WTC11 (cell line): ENCODE data around the gene TTC28. TPM values are rescaled to one million over a fixed set of nuclear protein-coding genes. Genes with fewer than 3 reads are reported as not detected.
"Not testable (repeated sequence)": the region's sequence is repeated elsewhere in the genome, so short reads cannot be mapped to it uniquely, and the experiment has no call there.

Source experiments
- ATAC-seq: fragments of 200-7000 bp; cut with Tn5 transposase; 2 replicates; pipeline ENCODE4 v1.10.0; 2021; ENCODE audit warnings: mild to moderate bottlenecking, moderate library complexity
- CTCF ChIA-PET: fragments of 300-600 bp; sonication (Branson Sonifier 250); formaldehyde crosslinking; loops from one replicate; lab custom pipeline; 2021; ENCODE audit warnings: antibody characterized with exemption; lab: Charles Lee
- POLR2A ChIA-PET: fragments of 350-600 bp; sonication (Branson Sonifier 250); formaldehyde crosslinking; loops from one replicate; lab custom pipeline; 2021; ENCODE audit warnings: antibody characterized with exemption; lab: Charles Lee
- DNase-seq: peaks from one replicate; pipeline ENCODE4 v3.0.0; 2021; ENCODE audit warnings: low spot score
- H3K27ac Mint-ChIP-seq: 2 replicates; pipeline ENCODE4 v1.8.0; 2021; ENCODE audit warnings: mixed read lengths
- H3K27me3 Mint-ChIP-seq: 2 replicates; pipeline ENCODE4 v1.8.0; 2021; ENCODE audit warnings: low read depth, mild to moderate bottlenecking, moderate library complexity, mixed read lengths
- H3K36me3 Mint-ChIP-seq: 2 replicates; pipeline ENCODE4 v1.8.0; 2021; ENCODE audit warnings: mixed read lengths
- H3K4me1 Mint-ChIP-seq: 2 replicates; pipeline ENCODE4 v1.8.0; 2022; ENCODE audit warnings: mixed read lengths
- H3K4me3 Mint-ChIP-seq: 2 replicates; pipeline ENCODE4 v1.8.0; 2021; ENCODE audit warnings: mild to moderate bottlenecking, moderate library complexity, mixed read lengths
- H3K9me3 Mint-ChIP-seq: 2 replicates; pipeline ENCODE4 v1.8.0; 2021; ENCODE audit warnings: mixed read lengths
- E2F4 ChIP-seq: sonication (generic); formaldehyde crosslinking; IDR thresholded peaks from 2 replicates; pipeline ENCODE4 v1.8.1; 2022; ENCODE audit warnings: low read depth, mild to moderate bottlenecking, moderate library complexity, missing genetic modification reagents, borderline replicate concordance
- ELF4 ChIP-seq: sonication (generic); formaldehyde crosslinking; IDR thresholded peaks from 2 replicates; pipeline ENCODE4 v1.8.1; 2022; ENCODE audit warnings: low read depth, mild to moderate bottlenecking, moderate library complexity, missing genetic modification reagents
- EMX1 ChIP-seq: fragments of 250-450 bp; sonication (Bioruptor Pico); IDR thresholded peaks from 2 replicates; pipeline ENCODE4 v1.8.0; 2021; ENCODE audit warnings: mild to moderate bottlenecking
- FOXP1 ChIP-seq: sonication (generic); formaldehyde crosslinking; IDR thresholded peaks from 2 replicates; pipeline ENCODE4 v1.8.0; 2022; ENCODE audit warnings: missing genetic modification reagents, mild to moderate bottlenecking, moderate library complexity, borderline replicate concordance
- GRHL2 ChIP-seq: fragments of 250-450 bp; sonication (Bioruptor Pico); IDR thresholded peaks from 2 replicates; pipeline ENCODE4 v1.8.0; 2022; ENCODE audit warnings: mild to moderate bottlenecking, moderate library complexity; ENCODE audit not compliant: insufficient replicate concordance, severe bottlenecking
- GTF2I ChIP-seq: fragments of 250-450 bp; sonication (Bioruptor Pico); conservative IDR thresholded peaks from 2 replicates; pipeline ENCODE4 v1.4.0; 2021; ENCODE audit warnings: mild to moderate bottlenecking
- NFYB ChIP-seq: sonication (generic); formaldehyde crosslinking; conservative IDR thresholded peaks from 2 replicates; pipeline ENCODE4 v1.8.0; 2022; ENCODE audit warnings: low read depth, missing genetic modification reagents
- NR3C1 ChIP-seq: sonication (generic); formaldehyde crosslinking; conservative IDR thresholded peaks from 2 replicates; pipeline ENCODE4 v1.8.1; 2023; ENCODE audit warnings: low read depth, mild to moderate bottlenecking, missing genetic modification reagents
- OVOL2 ChIP-seq: fragments of 250-450 bp; sonication (Bioruptor Pico); IDR thresholded peaks from 2 replicates; pipeline ENCODE4 v1.9.0; 2021; ENCODE audit warnings: mild to moderate bottlenecking, borderline replicate concordance
- RELA ChIP-seq: sonication (generic); formaldehyde crosslinking; IDR thresholded peaks from 2 replicates; pipeline ENCODE4 v1.8.1; 2022; ENCODE audit warnings: missing genetic modification reagents, mild to moderate bottlenecking, borderline replicate concordance
- TEAD1 ChIP-seq: sonication (generic); formaldehyde crosslinking; IDR thresholded peaks from 2 replicates; pipeline ENCODE4 v1.8.0; 2022; ENCODE audit warnings: mild to moderate bottlenecking, missing genetic modification reagents
- TP53 ChIP-seq: sonication (generic); formaldehyde crosslinking; IDR thresholded peaks from 2 replicates; pipeline ENCODE4 v1.8.1; 2023; ENCODE audit warnings: mild to moderate bottlenecking, missing genetic modification reagents
- USF2 ChIP-seq: sonication (generic); formaldehyde crosslinking; IDR thresholded peaks from 2 replicates; pipeline ENCODE4 v1.8.1; 2023; ENCODE audit warnings: mild to moderate bottlenecking, missing genetic modification reagents, moderate library complexity
- ZNF121 ChIP-seq: sonication (generic); formaldehyde crosslinking; IDR thresholded peaks from 2 replicates; pipeline ENCODE4 v1.8.0; 2023; ENCODE audit warnings: missing genetic modification reagents
- ZNF138 ChIP-seq: sonication (generic); formaldehyde crosslinking; conservative IDR thresholded peaks from 2 replicates; pipeline ENCODE4 v1.8.1; 2022; ENCODE audit warnings: mild to moderate bottlenecking, moderate library complexity, missing genetic modification reagents
- ZNF317 ChIP-seq: sonication (generic); formaldehyde crosslinking; IDR thresholded peaks from 2 replicates; pipeline ENCODE4 v1.8.1; 2023; ENCODE audit warnings: low read depth, mild to moderate bottlenecking, moderate library complexity, missing genetic modification reagents, borderline replicate concordance
- total RNA-seq: library from RNA; stranded (reverse); gene quantifications from 3 replicates; pipeline ENCODE4 v1.2.3, GENCODE V29; 2021
- TF ChIP-seq, protein P1 (sequence below): fragments of 250-450 bp; sonication (Bioruptor Pico); IDR thresholded peaks from 2 replicates; pipeline ENCODE4 v2.1.2; 2022; ENCODE audit warnings: mild to moderate bottlenecking, moderate library complexity
- TF ChIP-seq, protein P2 (sequence below): sonication (generic); formaldehyde crosslinking; IDR thresholded peaks from 2 replicates; pipeline ENCODE4 v1.8.1; 2022; ENCODE audit warnings: mild to moderate bottlenecking, moderate library complexity, missing genetic modification reagents

Gene TTC28
- total RNA-seq, 1 experiment from 2014 or later = 13.0 TPM

- no peak for TF ChIP-seq E2F4 (CRISPR knock-in tag)
- TF ChIP-seq NR3C1 (CRISPR knock-in tag) = no peak
- TF ChIP-seq ZNF138 (CRISPR knock-in tag) = no peak
- TF ChIP-seq GTF2I (CRISPR knock-in tag) = no peak
- TF ChIP-seq EMX1 (CRISPR knock-in tag) = no peak
- TF ChIP-seq ZNF121 (CRISPR knock-in tag) = no peak
- TF ChIP-seq GRHL2 (CRISPR knock-in tag) = no peak
- TF ChIP-seq, protein P1, sequence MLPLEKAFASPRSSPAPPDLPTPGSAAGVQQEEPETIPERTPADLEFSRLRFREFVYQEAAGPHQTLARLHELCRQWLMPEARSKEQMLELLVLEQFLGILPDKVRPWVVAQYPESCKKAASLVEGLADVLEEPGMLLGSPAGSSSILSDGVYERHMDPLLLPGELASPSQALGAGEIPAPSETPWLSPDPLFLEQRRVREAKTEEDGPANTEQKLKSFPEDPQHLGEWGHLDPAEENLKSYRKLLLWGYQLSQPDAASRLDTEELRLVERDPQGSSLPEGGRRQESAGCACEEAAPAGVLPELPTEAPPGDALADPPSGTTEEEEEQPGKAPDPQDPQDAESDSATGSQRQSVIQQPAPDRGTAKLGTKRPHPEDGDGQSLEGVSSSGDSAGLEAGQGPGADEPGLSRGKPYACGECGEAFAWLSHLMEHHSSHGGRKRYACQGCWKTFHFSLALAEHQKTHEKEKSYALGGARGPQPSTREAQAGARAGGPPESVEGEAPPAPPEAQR = no peak
- no peak for TF ChIP-seq ZNF317
- TF ChIP-seq ELF4 (CRISPR knock-in tag) = no peak
Measured at GRCh38 chr22:28477556-28477955, 202.1 kb downstream of the TTC28 start (continued).

DNA sequence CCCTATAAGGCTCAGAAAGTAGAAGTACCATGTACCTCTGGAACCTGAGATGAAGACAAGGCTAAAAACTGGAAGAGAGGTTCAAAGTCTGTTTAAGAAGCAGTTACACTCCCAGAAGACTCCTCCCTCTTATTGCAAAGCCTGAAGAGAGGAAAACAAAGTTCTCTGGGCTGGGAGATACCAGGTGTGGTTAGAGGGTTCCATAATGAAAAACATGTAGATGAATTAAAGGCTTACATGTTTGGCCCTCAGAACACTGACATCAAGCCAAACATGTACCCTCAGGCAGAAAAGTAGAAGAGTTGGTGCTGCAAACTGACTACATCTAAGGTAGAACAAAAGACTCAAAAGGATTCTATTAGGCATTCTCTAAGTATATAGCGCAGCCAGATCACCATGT lies 205.3 kb downstream of the TTC28 start:
- H3K4me1 Mint-ChIP-seq = 0 out of 2 replicates have a peak, but pooled peaks cover 3% of the 10 kb centered on the region
- peaks cover 10% of the 10 kb centered on the region for H3K9me3 Mint-ChIP-seq
- no peak overlapping the region for H3K27ac Mint-ChIP-seq
- ChIA-PET CTCF (interaction anchor here (1.0 kb wide), 1 partner anchor 460 kb away, joined by 4 read pairs; no protein-coding TSS in a partner anchor), POLR2A (no interaction called here)
- H3K36me3 Mint-ChIP-seq = no peaks in the 10 kb centered on the region
- TF ChIP-seq FOXP1 (CRISPR knock-in tag) (no peak), TP53 (CRISPR knock-in tag) (no peak), TEAD1 (CRISPR knock-in tag) (no peak), RELA (CRISPR knock-in tag) (no peak), NFYB (CRISPR knock-in tag) (no peak), USF2 (CRISPR knock-in tag) (no peak)
- TF ChIP-seq, protein P2, sequence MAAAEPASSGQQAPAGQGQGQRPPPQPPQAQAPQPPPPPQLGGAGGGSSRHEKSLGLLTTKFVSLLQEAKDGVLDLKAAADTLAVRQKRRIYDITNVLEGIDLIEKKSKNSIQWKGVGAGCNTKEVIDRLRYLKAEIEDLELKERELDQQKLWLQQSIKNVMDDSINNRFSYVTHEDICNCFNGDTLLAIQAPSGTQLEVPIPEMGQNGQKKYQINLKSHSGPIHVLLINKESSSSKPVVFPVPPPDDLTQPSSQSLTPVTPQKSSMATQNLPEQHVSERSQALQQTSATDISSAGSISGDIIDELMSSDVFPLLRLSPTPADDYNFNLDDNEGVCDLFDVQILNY (CRISPR knock-in tag) = no peak
- DNase-seq (no peak), ATAC-seq (no peak)
- no peaks in the 10 kb centered on the region for H3K27me3 Mint-ChIP-seq
- H3K4me3 Mint-ChIP-seq = no peak overlapping the region

- peaks cover 6% of the 10 kb centered on the region for H3K9me3 Mint-ChIP-seq
- ATAC-seq (no peak), DNase-seq (no peak)
- no peak overlapping the region for H3K4me3 Mint-ChIP-seq
- no peaks in the 10 kb centered on the region for H3K36me3 Mint-ChIP-seq
- CTCF ChIA-PET = no interaction called here
- H3K27ac Mint-ChIP-seq = no peak overlapping the region
- H3K27me3 Mint-ChIP-seq = no peaks in the 10 kb centered on the region
- POLR2A ChIA-PET = no interaction called here
- 0 out of 2 replicates have a peak, but pooled peaks cover 3% of the 10 kb centered on the region for H3K4me1 Mint-ChIP-seq
- no peak for TF ChIP-seq OVOL2 (CRISPR knock-in tag)
Measured at GRCh38 chr22:28473258-28473657, 206.4 kb downstream of the TTC28 start.

DNA sequence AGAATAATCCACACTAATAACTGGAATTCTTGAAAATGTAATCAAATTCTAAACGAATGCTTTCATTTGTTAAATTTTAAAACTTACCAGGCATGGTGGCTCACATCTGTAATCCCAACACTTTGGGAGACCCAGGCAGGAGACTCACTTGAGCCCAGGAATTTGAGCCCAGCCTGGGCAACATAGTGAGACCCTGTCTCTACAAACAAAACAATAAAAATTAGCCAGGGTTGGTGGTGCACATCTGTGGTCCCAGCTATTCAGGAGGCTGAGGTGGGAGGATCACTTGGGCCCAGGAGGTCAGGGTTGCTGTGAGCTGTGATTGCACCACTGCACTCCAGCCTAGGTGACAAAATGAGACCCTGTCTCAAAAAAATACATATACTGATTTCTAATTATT lies 212.6 kb downstream of the TTC28 start:
- DNase-seq, H3K36me3 Mint-ChIP-seq, H3K9me3 Mint-ChIP-seq, H3K4me1 Mint-ChIP-seq, H3K27me3 Mint-ChIP-seq, CTCF ChIA-PET, POLR2A ChIA-PET, H3K27ac Mint-ChIP-seq, ATAC-seq, H3K4me3 Mint-ChIP-seq: not testable (repeated sequence)
